Uterus (tissue), 2 donors: ENCODE data around the gene MYOCD.

Experiments used
- CTCF ChIP-seq, 4 experiments: fragments of 200-600 bp in 2 of 4; fragments of 450-650 bp in 2 of 4; sonication (generic) in 2 of 4; IDR thresholded peaks; one replicate each; pipeline ENCODE4 v1.5.1; 2016 to 2019; ENCODE audit warnings: antibody characterized with exemption in 4 of 4, mild to moderate bottlenecking in 2 of 4, moderate library complexity in 1 of 4
- POLR2A ChIP-seq, 2 donors: fragments of 450-650 bp; IDR thresholded peaks; one replicate each; pipeline ENCODE4 v1.6.1; 2016; ENCODE audit warnings: antibody characterized with exemption in 2 of 2, mild to moderate bottlenecking in 1 of 2, moderate library complexity in 1 of 2

GRCh38 chr17:12730421-12730820, 64.7 kb downstream of the MYOCD start:
- no peak for TF ChIP-seq CTCF (IDR thresholded peaks at IDR 0.05)
- TF ChIP-seq POLR2A (IDR thresholded peaks at IDR 0.05): no peak
